Measurements from ENCODE around the gene LCAT.
A peak's percentile ranks its signal among the peaks of the same experiment; 100 is the strongest.
"Not testable (repeated sequence)": the region's sequence is repeated elsewhere in the genome, so short reads cannot be mapped to it uniquely, and the experiment has no call there.

The LCAT gene

GRCh38 chr16:67943619-67944504 is at the start of gene LCAT:
TSS of gene LCAT (minus strand) at chr16:67944120. CDS start at chr16:67944101, 19 bp downstream.
- DNase-seq: no peak

- DNase-seq: peak; percentile 73
Measured at GRCh38 chr16:67993207-67994039, 49.5 kb upstream of the LCAT start.

GRCh38 chr16:67992661-67993206 is 48.8 kb upstream of the LCAT start:
- DNase-seq: no peak

GRCh38 chr16:67990018-67990386 is 46.1 kb upstream of the LCAT start:
- DNase-seq: no peak

- no peak for DNase-seq
Measured at GRCh38 chr16:67989322-67990017, 45.5 kb upstream of the LCAT start.

GRCh38 chr16:67988675-67989074 is 44.8 kb upstream of the LCAT start:
- DNase-seq: no peak

GRCh38 chr16:67987460-67988160 is 43.7 kb upstream of the LCAT start:
- no peak for DNase-seq

- DNase-seq: no peak
Measured at GRCh38 chr16:67986949-67987348, 43.0 kb upstream of the LCAT start.

GRCh38 chr16:67982011-67982696 is 38.2 kb upstream of the LCAT start:
- DNase-seq: no peak

- no peak for DNase-seq
Measured at GRCh38 chr16:67979955-67980678, 36.2 kb upstream of the LCAT start, which contains the start of gene DPEP3. TSS of gene DPEP3 (minus strand) at chr16:67980499. CDS start at chr16:67980380, 119 bp downstream.

- DNase-seq: no peak
Measured at GRCh38 chr16:67977469-67978227, 33.7 kb upstream of the LCAT start.

GRCh38 chr16:67977005-67977404 is 33.1 kb upstream of the LCAT start:
- no peak for DNase-seq

- no peak for DNase-seq
Measured at GRCh38 chr16:67976205-67976604, 32.3 kb upstream of the LCAT start.

GRCh38 chr16:67975321-67976105 is 31.6 kb upstream of the LCAT start:
- no peak for DNase-seq

GRCh38 chr16:67972285-67972684 is 28.4 kb upstream of the LCAT start:
- not testable (repeated sequence) for DNase-seq

- DNase-seq: no peak
Measured at GRCh38 chr16:67971111-67971510, 27.2 kb upstream of the LCAT start.

GRCh38 chr16:67969254-67970039 is 25.5 kb upstream of the LCAT start:
- no peak for DNase-seq

All from NCI-H1436 (cell line).